Omental fat pad (tissue), 4 donors: ENCODE measurements around the gene TTC23L. TPM values are rescaled to one million over a fixed set of nuclear protein-coding genes. Genes with fewer than 3 reads are reported as not detected.

ENCODE experiments used
- ATAC-seq: fragments of 150-250 bp; one replicate; pipeline ENCODE4 v1.9.1; 2016; ENCODE audit warnings: mild to moderate bottlenecking, moderate library complexity; ENCODE audit not compliant: low FRiP score
- DNase-seq: peaks from one replicate; pipeline ENCODE4 v3.0.0-alpha.2; 2019; ENCODE audit warnings: low spot score
- CTCF ChIP-seq, 3 donors: fragments of 450-650 bp; IDR thresholded peaks; one replicate each; pipeline ENCODE4 v1.5.1; 2016 to 2017; ENCODE audit warnings: antibody characterized with exemption in 3 of 3, mild to moderate bottlenecking in 3 of 3, moderate library complexity in 2 of 3
- total RNA-seq, 4 donors: library from RNA; depleted of rRNA; stranded (reverse); fragments of >200 nt; gene quantifications; one replicate each; pipeline ENCODE4 v1.1.0, GENCODE V29; 2016

Gene TTC23L
- total RNA-seq, 4 donors from 2014 or later = not detected

- TF ChIP-seq CTCF (IDR thresholded peaks at IDR 0.05) = no peak
- no peak for ATAC-seq
Observed at GRCh38 chr5:34868791-34869190, 29.8 kb downstream of the TTC23L start.

GRCh38 chr5:34869256-34869655 is 30.3 kb downstream of the TTC23L start:
- ATAC-seq (no peak), DNase-seq (no peak)
- no peak for TF ChIP-seq CTCF (IDR thresholded peaks at IDR 0.05)

More at GRCh38 chr5:34868791-34869190, 29.8 kb downstream of the TTC23L start:
- DNase-seq = no peak

GRCh38 chr5:34870382-34870781 is 31.4 kb downstream of the TTC23L start:
- DNase-seq (no peak), ATAC-seq (no peak)
- no peak for TF ChIP-seq CTCF (IDR thresholded peaks at IDR 0.05)

GRCh38 chr5:34876275-34876674 is 37.3 kb downstream of the TTC23L start:
- TF ChIP-seq CTCF (IDR thresholded peaks at IDR 0.05) = no peak
- ATAC-seq (no peak), DNase-seq (no peak)

- no peak for ATAC-seq
Observed at GRCh38 chr5:34881246-34881645, 42.3 kb downstream of the TTC23L start.

GRCh38 chr5:34886392-34887119 is 47.6 kb downstream of the TTC23L start:
- DNase-seq (no peak), ATAC-seq (no peak)
- no peak for TF ChIP-seq CTCF (IDR thresholded peaks at IDR 0.05)

More at GRCh38 chr5:34881246-34881645, 42.3 kb downstream of the TTC23L start:
- no peak for TF ChIP-seq CTCF (IDR thresholded peaks at IDR 0.05)
- DNase-seq = no peak

GRCh38 chr5:34889394-34889793 is 50.4 kb downstream of the TTC23L start:
- DNase-seq (no peak), ATAC-seq (no peak)
- TF ChIP-seq CTCF (IDR thresholded peaks at IDR 0.05) = no peak
